PFSK-1 (cell line): ENCODE results near the gene SART3.

Source experiments
- POLR2AphosphoS5 ChIP-seq: IDR thresholded peaks from 2 replicates; pipeline ENCODE4 v1.6.1; 2012; ENCODE audit warnings: low read depth, mild to moderate bottlenecking, control low read depth, low read length, moderate library complexity
- TAF1 ChIP-seq: IDR thresholded peaks from 2 replicates; pipeline ENCODE4 v1.6.1; 2012; ENCODE audit warnings: low read length, control low read depth, borderline replicate concordance; ENCODE audit not compliant: insufficient read depth
- TF ChIP-seq, protein P1 (sequence below), 2 experiments: IDR thresholded peaks; 2 replicates each; pipeline versions ENCODE4 v1.6.1 to v1.8.0; 2011 to 2012; ENCODE audit warnings: low read depth in 2 of 2, low read length in 2 of 2, control low read depth in 1 of 2, inconsistent platforms in 1 of 2, mild to moderate bottlenecking in 1 of 2, moderate library complexity in 1 of 2; ENCODE audit not compliant: insufficient read depth in 1 of 2

GRCh38 chr12:108511633-108512540 lies 49.1 kb downstream of the SART3 start:
- TF ChIP-seq, protein P1, sequence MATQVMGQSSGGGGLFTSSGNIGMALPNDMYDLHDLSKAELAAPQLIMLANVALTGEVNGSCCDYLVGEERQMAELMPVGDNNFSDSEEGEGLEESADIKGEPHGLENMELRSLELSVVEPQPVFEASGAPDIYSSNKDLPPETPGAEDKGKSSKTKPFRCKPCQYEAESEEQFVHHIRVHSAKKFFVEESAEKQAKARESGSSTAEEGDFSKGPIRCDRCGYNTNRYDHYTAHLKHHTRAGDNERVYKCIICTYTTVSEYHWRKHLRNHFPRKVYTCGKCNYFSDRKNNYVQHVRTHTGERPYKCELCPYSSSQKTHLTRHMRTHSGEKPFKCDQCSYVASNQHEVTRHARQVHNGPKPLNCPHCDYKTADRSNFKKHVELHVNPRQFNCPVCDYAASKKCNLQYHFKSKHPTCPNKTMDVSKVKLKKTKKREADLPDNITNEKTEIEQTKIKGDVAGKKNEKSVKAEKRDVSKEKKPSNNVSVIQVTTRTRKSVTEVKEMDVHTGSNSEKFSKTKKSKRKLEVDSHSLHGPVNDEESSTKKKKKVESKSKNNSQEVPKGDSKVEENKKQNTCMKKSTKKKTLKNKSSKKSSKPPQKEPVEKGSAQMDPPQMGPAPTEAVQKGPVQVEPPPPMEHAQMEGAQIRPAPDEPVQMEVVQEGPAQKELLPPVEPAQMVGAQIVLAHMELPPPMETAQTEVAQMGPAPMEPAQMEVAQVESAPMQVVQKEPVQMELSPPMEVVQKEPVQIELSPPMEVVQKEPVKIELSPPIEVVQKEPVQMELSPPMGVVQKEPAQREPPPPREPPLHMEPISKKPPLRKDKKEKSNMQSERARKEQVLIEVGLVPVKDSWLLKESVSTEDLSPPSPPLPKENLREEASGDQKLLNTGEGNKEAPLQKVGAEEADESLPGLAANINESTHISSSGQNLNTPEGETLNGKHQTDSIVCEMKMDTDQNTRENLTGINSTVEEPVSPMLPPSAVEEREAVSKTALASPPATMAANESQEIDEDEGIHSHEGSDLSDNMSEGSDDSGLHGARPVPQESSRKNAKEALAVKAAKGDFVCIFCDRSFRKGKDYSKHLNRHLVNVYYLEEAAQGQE (IDR thresholded peaks at IDR 0.05; ENCODE audit: insufficient read depth in 1 of 2, low read depth in 2 of 2, low read length in 2 of 2), result no peak
- TF ChIP-seq POLR2AphosphoS5 (no peak), TAF1 (no peak)
